ENCODE data around the gene ATG9B.
"Not testable (repeated sequence)": the region's sequence is repeated elsewhere in the genome, so short reads cannot be mapped to it uniquely, and the experiment has no call there.

ATG9B gene

GRCh38 chr7:151046603-151047573 lies 22.6 kb upstream of the ATG9B start:
- peak overlapping the region; percentile 54 for H3K27ac ChIP-seq
- CTCF ChIA-PET, result interaction anchor here (0.6 kb wide), 2 partner anchors 16 to 43 kb away, joined by 3 to 4 read pairs; no protein-coding TSS in a partner anchor
- POLR2A ChIA-PET (ENCODE audit: low non-redundant PET), result no interaction called here
- TF ChIP-seq, protein P1, sequence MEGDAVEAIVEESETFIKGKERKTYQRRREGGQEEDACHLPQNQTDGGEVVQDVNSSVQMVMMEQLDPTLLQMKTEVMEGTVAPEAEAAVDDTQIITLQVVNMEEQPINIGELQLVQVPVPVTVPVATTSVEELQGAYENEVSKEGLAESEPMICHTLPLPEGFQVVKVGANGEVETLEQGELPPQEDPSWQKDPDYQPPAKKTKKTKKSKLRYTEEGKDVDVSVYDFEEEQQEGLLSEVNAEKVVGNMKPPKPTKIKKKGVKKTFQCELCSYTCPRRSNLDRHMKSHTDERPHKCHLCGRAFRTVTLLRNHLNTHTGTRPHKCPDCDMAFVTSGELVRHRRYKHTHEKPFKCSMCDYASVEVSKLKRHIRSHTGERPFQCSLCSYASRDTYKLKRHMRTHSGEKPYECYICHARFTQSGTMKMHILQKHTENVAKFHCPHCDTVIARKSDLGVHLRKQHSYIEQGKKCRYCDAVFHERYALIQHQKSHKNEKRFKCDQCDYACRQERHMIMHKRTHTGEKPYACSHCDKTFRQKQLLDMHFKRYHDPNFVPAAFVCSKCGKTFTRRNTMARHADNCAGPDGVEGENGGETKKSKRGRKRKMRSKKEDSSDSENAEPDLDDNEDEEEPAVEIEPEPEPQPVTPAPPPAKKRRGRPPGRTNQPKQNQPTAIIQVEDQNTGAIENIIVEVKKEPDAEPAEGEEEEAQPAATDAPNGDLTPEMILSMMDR (conservative IDR thresholded peaks at IDR 0.05; ENCODE audit: low read depth), result no peak
- peak; percentile 20 for DNase-seq (ENCODE audit: low spot score)

DNA sequence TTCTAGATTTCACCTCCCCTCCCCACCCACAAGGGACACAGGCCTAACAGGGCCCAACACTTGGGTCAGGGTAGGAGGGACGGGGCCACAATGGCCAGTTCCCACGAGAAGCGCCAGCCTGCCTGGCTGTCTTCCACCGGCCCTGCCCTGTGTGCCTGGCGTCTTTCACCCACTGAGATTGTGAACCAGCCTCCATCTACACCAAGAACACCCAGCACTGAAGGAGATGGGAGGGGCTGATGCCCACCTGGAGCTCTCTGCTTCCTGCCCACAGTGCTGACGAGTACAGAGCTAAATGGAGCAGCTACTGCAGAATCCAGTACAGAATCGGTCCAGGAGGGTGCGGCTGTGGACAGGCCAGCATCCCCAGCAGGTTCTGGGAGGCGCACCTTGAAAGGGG lies 21.7 kb upstream of the ATG9B start:
- TF ChIP-seq, protein P1 (conservative IDR thresholded peaks at IDR 0.05; ENCODE audit: low read depth), result no peak
- CTCF ChIA-PET, result no interaction called here
- H3K27ac ChIP-seq, result peak overlapping the region; percentile 54
- POLR2A ChIA-PET (ENCODE audit: low non-redundant PET), result no interaction called here
- no peak for DNase-seq (ENCODE audit: low spot score)

DNA sequence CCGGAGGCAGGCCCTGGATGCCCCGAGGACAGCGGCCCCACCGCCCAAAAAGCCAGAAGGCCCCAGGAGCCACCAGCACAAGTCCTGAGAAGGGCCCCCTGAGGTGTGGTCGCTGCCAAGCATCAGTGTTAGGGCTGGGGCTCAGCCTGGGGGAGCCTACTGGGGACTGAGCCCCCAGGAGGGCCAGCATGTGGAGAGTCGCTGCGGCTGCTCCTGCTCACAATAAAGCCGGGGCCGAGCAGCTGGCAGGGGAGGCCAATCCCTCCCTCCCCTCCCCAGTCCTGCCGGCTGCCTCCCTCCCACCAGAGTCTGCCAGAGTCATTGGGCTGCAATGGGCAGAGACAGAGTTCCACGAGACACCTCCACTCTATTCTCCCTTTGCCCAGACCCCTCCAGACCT lies 21.0 kb upstream of the ATG9B start:
- DNase-seq (ENCODE audit: low spot score), result no peak
- POLR2A ChIA-PET (ENCODE audit: low non-redundant PET), result no interaction called here
- CTCF ChIA-PET, result interaction anchor here (0.7 kb wide), 1 partner anchor 14 kb away, joined by 3 read pairs; the partner anchor contains the start of gene SLC4A2
- TF ChIP-seq, protein P1 (conservative IDR thresholded peaks at IDR 0.05; ENCODE audit: low read depth), result no peak
- peak overlapping the region; percentile 54 for H3K27ac ChIP-seq

GRCh38 chr7:151043959-151044358 lies 19.7 kb upstream of the ATG9B start:
- POLR2A ChIA-PET (ENCODE audit: low non-redundant PET), result no interaction called here
- no peak overlapping the region for H3K27ac ChIP-seq
- TF ChIP-seq, protein P1 (conservative IDR thresholded peaks at IDR 0.05; ENCODE audit: low read depth), result no peak
- CTCF ChIA-PET, result no interaction called here
- no peak for DNase-seq (ENCODE audit: low spot score)

- H3K27ac ChIP-seq; DNase-seq (ENCODE audit: low spot score); POLR2A ChIA-PET (ENCODE audit: low non-redundant PET); CTCF ChIA-PET: not testable (repeated sequence)
Measured at GRCh38 chr7:151043449-151043848, 19.2 kb upstream of the ATG9B start.

GRCh38 chr7:151040616-151041375 lies 16.5 kb upstream of the ATG9B start:
- no peak for DNase-seq (ENCODE audit: low spot score)
- H3K27ac ChIP-seq, result peak overlapping the region; percentile 91; the same call in 1 of the 2 replicates
- ChIA-PET CTCF (interaction anchor here (1.4 kb wide), 1 partner anchor 203 kb away, joined by 4 read pairs; no protein-coding TSS in a partner anchor), POLR2A (ENCODE audit: low non-redundant PET) (no interaction called here)
- TF ChIP-seq, protein P1 (conservative IDR thresholded peaks at IDR 0.05; ENCODE audit: low read depth), result no peak
